Ecto neural progenitor cell (in vitro differentiated cells): ENCODE data around the gene BTC.
A peak's percentile ranks its signal among the peaks of the same experiment; 100 is the strongest.
"Not testable (repeated sequence)": the region's sequence is repeated elsewhere in the genome, so short reads cannot be mapped to it uniquely, and the experiment has no call there.

Experiments used
- DNase-seq: peaks from one replicate; pipeline ENCODE4 v3.0.0-alpha.2; 2018; ENCODE audit warnings: low spot score

Gene BTC, protein sequence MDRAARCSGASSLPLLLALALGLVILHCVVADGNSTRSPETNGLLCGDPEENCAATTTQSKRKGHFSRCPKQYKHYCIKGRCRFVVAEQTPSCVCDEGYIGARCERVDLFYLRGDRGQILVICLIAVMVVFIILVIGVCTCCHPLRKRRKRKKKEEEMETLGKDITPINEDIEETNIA

DNA sequence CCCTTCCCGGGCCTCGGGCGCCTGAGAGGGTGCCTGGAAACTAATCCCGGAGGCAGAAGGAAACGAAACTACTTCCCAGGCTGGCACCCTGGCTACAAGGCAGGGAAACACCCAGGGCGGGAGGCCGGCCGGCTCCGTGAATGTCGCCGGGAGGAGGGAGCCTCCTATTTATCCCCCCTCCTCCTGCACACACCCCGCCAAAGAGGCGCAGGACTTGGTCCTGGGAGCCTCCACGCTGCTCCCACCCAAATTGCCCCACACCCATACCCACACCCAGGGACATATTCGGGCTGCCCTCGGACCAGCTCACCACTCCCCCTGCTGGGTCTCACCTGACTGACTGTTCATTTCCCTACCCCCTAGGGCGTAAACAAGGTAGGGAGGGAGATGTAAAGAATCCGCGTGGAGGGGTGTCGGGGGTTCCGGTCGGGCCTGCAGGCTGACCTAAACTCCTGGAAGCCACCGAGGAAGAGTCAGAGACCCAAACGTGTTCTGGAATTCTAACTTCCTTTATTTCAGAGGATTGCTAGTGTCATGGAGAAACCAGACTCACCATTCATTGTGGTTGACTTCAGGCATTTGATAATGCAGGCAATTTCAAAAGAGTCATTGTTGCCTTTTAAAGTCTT is at the start of gene BTC:
TSS of gene BTC (minus strand) at position 142 of the 629 bp plus-strand sequence. CDS start 198 bp downstream, outside the sequence.
- peak; percentile 55 for DNase-seq

DNA sequence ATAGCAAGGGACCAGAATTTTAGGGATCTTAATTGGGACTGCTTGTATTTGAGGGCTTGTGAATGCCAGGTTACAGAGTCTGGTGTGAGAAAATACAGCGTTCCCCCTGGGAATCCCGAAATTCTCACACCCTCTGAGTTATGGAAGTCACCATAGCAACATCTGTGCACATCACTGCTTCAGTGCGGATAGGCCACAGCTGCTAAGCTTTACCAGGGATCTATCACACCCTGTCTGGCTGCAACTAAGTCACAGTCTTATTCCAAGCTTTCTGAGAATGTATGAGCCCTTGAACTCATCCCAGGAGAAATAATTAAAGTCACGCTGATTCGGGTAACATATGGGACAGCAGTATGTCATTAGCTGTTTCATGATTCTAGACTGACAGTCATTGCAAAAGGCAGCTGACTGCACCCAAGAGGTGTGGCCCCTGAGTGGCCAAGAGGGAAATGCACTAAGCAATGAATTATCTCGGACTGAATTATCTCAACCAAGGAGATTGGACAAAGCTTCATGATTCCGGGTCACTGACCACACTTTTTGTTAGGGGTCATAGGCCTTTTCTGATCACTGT is 46.7 kb upstream of the BTC start:
- no peak for DNase-seq

DNA sequence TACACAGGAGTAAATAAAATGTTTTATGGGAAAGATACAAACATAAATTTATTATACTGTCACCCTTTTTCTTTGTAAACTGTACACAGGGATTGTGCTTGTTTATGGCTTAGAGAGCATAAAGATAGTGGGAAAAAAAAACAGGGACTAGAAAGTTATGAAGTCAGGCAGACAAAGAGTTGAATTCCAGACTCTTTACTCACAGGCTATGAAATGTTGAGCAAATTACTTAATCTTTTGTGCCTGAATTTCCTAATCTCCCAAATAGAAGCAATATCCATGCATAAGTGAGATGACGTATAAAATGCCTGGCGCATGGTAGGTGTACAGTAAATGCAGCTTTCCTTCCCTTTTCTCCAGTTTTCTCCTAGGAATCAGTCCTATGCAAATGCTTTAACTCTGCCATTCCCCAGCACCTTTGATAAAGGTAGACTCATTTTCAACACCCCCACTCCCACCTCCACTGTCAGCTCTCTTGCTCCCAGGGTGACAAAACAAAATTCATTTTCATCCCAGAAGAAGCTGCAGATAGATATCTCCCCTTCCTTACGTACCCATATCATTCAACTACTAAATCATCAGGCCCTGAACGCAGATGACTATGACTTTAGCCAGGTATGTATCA is 44.5 kb upstream of the BTC start:
- DNase-seq = no peak

DNA sequence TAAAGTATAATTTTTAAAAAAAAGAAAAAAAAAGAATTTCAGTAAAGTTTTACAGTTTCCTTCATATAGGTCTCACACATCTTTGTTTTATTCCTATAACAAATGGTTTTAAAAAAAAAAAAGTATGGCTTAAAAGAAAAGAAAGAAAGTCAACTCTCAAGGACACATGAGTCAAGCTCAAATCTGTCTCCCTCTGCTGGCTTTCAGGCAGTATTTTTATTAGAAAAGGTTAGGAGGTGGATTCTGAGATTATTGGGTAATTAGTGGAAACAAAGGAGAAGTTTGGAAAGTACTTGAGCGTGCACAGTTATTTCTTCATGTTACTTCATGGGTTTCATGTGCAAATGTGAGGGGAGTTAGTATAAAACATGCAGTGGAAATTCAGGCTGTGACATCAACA is 36.6 kb upstream of the BTC start:
- no peak for DNase-seq

DNA sequence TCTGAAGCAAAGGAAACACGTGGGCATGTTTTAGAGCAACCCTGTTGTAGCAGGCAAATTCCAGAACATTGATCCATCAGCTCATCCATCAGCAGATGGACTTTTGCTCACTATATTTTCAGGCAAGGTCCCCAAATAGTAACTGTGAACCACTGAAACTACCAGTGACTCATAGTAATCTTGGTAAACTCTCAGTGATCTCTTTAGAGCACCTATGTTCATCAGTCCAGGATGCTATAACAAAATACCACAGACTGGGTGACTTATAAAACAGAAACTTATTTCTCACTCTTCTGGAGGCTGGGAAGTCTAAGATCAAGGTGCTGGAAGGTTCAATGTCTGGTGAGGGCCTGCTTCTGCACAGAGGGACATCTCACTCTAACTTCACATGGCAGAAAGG is 28.9 kb upstream of the BTC start:
- DNase-seq = no peak

DNA sequence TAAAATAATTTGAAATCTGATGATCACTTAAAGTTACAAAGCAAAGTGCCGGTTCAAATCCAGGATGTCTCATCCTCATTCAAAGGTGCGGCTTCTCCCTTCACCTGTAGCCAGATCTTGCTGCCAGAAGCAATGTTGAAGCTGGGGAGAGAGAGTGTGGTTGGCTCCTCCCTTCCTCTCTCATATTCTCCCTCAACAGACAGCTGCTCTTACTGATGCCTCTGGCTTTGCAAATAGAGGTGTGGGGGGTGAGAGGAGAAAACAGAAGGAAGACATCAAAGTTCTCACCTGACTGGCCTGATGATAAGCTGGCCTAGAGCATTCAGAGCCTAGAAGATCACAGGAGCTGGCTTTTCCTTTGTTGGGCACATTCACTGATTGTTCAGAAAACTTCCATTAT is 28.3 kb upstream of the BTC start:
- DNase-seq = no peak

DNA sequence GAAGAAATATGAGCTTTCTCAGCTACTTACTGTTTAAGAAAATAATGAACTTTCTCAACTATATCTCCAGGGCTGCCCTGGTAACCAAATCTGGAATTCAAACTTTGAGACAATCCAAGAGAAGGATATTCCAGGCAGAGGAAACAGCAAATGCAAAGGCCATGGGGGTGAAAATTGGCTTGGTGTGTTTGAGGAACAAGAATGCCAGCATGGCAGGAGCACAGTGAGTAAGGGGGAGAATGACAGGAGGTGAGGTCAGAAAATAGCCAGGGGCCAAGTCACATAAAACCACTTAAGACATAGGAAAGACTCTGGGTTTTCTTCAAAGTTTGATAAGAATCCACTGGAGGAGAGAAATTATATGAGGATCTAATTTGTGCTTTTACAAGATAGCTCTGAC is 27.2 kb upstream of the BTC start:
- no peak for DNase-seq

DNA sequence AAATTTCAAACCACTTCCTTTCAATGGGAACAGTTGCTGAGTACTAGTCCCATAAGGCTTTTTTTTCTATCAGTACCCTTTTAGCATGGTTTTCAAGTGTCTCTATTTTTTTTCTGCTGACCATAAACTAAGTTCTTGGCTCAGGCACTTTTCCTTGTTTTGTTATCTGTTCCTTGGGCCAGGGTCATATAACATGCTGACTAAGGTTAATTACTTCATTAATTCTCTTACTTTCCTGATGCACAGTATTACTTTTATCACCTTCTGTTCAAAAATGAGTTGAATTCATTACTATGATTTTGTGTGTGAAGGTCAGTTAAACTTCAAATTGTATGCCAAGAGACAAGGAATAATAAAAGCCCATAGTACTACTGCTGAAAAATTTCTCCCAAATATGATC is 19.7 kb upstream of the BTC start:
- DNase-seq = no peak

DNA sequence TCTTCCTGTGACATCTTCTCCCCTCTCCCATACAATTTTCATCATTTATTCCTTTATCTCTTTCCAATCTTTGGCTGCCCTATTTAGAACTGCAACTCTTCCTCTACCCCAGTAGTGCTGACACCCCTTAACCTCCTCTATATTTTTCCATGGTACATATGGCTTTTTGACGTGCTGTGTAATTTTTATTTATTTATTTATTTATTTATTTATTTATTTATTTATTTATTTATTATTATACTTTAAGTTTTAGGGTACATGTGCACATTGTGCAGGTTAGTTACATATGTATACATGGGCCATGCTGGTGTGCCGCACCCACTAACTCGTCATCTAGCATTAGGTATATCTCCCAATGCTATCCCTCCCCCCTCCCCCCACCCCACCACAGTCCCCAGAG is 17.7 kb upstream of the BTC start:
- not testable (repeated sequence) for DNase-seq

DNA sequence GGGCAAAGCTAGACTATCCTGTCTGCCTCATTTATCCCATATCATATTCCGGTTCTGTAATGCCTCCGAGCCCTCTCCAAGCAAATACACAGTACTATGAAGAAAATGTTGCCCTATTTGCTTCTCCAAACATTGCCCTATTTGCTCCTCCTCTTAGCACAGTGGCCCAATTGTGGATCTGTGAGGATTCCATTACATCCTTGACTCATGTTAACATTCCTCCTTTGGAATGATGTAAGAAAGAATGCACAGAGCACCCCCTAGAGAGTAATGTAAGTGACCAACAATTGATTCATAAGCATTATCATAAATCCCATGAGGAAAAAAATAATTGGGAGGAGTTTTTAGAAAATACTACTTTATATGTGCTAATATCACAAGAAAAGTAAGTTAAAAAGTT is 11.3 kb upstream of the BTC start:
- DNase-seq = no peak

DNA sequence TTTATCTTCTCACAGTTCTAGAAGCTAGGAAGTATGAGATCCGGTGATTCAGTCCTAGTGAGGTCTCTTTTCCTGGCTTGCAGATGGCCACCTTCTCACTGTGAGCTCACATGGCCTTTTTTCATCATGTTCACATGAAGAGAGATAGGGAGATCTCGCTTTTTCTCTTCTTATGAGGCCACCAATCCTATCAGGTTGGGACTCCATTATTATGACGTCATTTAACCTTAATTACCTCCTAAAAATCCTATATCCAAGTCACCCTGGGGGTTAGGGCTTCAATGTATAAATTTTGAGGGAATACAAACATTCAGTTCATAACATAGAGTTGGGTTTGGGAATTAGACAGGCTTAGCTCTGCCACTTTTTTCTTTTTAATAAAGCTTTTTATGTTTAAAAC is 6.0 kb upstream of the BTC start:
- no peak for DNase-seq

DNA sequence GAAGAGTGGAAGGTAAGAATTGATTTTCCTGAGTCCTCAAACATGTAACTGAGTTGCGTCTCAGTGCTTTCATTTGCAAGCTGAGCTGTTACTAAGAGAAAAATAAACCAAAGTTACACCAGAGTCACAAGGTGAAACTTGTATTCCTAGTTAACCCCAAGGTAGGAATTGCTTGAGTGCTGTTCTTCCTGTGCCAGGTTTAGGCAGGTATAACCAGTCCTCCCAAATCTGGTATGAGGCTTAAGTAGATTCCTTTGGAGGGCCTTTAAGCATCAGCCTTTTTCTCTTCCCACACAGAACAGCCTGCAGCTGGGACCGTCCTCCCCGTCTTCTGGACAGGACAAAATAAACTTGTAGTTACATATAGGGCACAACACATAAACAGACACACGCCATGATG is 2.3 kb upstream of the BTC start:
- DNase-seq = no peak

DNA sequence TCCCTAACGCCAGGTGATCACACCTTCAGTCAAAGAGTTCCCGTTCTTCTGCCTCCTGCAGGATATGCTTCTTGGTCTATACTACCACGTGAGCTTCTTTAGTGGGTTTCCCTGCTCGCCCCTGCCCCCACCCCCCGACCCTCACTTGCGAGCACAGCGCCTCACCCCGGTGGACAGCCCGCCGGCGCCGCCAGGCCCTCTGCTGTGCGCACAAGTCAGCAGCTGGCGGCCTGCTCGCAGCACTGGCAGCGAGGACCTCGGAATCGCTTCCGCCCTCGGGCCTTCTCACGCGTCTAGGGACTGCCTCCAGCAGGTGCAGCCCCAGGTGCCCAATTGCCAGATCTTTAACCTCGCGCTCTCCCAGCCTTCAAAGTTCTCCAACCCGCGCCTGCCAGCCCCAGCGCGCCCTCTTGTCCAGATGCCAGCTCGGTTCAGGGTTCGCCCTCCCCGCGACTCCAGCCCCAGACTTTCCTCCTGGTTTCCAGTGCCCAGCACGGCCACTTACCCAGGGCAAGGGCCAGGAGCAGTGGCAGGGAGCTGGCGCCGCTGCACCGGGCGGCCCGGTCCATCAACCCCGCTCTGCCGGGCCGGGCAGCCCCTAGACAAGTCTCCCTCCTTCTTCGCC is 454 bp downstream of the BTC start:
- peak; percentile 74 for DNase-seq

DNA sequence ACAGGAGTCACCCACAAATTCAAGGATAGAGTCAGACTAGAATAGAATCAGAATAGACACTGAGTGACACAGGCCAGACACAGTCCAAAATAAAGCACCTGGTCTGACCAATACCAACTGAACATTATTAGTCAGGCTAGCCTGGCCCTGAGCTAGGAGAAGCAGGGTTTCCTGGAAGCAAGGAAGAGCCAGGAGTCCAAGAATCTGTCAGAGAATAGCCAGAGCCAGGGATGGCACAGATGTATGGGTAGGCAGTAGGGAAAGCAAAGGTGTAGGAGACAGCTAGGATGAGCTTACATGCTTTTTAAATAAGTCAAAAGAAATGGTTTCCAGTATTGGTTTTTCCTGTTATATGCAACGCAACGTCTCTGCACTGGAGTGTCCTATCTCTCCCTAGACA is 3.7 kb downstream of the BTC start:
- no peak for DNase-seq

DNA sequence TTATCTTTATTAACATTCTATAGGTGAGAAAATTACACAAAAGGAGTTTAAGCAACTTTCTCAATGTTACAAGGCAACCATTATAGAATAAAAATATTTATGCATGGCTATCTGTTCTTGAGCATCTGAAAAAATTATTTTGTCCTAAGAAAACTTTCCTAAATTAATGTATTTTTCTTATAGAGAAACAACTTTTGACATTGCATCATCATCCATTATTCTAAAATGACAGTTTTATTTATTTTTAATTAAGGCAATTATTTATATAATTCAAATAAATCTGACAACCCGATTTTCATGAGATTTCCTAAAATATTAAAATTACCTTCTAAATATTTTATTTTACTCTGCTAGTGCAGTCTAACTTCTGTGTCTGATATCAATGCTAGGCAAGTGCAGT is 4.8 kb downstream of the BTC start:
- no peak for DNase-seq

DNA sequence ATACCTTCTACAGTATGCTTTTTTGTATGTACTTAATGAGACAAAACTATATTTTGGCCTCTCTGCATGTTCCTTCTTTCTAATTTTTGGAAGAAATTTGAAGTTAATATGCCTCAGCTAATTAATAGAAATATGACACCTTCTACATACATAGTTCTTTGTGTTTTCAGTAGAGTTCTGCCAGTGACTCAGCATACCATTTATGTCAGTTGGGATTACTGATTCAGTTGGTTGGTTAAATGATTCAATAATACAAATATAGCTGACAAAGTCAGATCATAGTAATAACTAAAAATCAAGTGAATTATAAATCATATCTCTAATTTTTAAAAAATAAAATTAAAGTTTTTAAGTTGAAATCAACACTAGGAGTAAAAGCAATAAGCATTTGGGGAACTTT is 16.8 kb downstream of the BTC start:
- DNase-seq = no peak

DNA sequence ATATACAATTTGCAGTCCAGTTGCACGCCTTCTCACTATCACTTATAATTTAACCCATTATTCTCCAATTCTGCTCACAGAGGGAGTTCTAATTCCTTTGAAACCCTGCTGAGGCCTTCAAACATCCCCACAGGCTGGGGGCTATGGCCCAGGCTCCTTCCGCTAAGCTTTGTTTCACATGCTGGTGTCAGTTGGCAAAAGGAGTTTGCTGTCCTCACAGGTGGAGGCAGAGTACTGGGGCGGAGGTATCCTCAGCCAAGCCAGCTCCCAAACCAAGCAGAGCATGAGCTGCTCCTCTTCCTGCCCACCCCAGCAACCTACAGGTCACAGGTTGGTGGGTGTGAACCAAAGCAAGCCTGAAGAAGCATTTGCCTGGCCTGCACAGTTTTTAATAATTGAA is 21.5 kb downstream of the BTC start:
- DNase-seq = no peak

DNA sequence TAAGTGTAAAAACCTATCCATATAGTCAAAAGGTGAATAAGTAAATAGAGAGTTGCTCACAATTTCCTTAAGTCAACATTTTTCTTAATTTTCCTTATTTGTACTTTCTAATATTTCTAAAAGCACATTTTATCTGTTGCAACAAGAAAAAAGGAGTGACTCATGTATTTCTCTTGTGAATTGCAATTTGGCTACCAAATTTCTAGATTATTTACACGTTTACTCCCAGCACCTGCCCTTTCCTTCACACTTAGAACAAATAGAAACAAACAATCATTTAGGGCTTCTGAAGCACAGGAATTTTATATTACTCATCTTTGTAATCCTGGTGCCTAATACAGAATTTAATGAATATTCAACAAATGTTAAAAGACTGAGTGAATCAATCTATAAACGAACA is 22.2 kb downstream of the BTC start:
- no peak for DNase-seq

DNA sequence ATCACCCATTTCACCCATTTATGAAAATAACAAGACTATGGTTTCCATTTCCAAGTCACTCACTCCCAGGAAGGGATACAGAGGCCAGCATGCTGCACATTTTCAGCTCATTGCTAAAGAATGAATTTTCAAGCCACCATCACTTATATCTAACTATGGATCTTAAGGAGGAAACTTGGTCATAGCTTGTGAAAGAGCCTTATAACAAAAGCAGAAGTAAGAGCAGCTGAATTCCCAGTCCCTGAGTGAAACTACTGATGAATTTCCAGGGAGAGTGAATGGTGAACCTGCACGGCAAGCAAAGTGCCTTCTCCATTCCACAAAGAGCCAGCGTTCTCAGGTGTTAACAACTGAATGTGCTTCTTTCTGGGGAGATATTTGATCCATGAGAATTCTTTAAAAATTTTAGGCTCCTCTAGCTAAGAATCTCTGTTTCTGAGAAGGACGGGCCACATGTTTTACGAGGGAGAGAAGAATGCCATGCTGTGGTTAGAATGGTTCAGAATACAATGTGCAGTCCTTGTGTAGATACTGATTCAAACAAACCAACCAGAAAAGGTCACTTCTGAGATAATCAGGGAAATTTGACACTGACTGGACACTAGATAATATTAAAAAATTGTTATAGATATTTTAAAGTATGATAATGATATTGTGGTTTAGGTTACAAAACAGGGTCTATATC is 24.0 kb downstream of the BTC start:
- DNase-seq = no peak

DNA sequence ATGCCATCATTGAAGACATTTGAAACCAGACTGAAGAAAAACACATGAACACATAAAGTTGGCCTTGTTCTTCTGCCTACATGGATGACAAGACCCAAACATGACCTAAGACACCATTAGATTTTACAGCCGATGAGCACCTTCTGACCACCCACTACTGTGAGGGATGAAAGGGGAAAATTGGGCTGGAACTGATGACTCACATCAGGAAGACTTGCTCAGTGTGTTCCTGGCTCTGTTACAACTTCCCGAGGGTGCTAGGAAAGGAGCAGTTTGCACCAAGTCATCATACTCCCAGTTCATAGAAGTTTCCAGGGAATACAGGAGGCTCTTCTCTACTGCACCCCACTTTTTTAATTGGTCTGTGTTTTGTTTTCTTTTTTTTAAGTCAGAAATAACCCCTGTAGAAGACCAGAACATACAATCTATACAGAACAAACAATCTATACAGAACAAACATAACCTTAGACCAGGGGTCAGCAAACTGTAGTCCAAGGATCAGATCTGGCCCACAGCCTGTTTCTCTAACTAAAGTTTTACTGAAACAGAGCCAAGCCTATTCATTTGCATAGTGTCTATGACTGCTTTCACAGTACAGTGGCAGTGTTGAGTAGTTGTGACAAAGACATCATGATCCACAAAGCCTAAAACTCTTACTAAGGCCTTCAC is 25.3 kb downstream of the BTC start:
- no peak for DNase-seq

DNA sequence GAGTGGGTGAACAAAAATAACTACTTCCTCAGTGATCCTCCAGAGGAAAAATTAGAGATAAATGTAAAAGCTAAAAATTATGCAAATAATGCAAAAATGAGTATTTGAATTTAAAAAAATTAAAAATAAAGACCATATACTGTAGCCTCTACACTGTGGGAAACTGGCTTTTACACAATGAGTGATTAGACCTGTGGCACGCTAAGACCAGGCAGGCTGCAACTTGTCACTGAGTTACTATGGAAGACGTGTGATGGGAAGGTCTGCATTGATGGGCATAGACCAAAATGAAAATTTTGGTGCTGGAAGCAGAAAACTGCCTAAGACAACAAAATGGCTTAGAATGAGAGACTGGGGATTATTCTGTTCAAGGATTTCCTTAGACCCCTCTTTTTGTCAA is 30.2 kb downstream of the BTC start:
- no peak for DNase-seq

DNA sequence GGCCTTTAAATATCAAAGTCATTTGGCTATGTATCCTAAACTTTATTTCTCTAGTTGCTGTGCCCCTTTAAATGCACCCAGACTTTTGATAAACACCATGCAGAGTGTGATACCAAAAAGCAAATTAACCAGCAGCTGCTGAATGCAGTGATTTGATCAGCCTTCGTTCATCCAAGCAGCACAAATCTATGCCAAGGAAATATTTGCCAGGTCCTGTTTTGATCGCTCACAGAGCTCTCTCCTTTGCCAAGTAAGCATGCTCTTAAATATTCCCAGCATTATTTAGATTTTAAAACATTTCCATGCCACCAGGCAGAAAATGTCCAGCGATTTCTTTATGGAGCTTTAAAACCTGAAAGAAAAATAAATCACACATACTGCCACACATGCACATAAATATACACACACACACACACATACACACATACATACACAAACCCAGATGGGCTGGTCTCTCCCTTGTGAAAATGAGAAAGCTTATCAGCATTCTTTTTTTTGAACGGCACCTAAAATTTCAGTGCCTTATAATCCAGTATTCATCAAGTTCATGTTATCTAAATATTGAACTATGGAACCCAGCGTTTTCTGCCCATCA is 35.7 kb downstream of the BTC start:
- no peak for DNase-seq
